A204.1 (cell line): ENCODE data around the gene NKX2-8.

Experiments used
- FAIRE-seq: peaks from 2 replicates; lab custom pipeline; 2012; peaks lifted over from hg19 to GRCh38; lab: Jason Lieb, UNC

NKX2-8 gene

DNA sequence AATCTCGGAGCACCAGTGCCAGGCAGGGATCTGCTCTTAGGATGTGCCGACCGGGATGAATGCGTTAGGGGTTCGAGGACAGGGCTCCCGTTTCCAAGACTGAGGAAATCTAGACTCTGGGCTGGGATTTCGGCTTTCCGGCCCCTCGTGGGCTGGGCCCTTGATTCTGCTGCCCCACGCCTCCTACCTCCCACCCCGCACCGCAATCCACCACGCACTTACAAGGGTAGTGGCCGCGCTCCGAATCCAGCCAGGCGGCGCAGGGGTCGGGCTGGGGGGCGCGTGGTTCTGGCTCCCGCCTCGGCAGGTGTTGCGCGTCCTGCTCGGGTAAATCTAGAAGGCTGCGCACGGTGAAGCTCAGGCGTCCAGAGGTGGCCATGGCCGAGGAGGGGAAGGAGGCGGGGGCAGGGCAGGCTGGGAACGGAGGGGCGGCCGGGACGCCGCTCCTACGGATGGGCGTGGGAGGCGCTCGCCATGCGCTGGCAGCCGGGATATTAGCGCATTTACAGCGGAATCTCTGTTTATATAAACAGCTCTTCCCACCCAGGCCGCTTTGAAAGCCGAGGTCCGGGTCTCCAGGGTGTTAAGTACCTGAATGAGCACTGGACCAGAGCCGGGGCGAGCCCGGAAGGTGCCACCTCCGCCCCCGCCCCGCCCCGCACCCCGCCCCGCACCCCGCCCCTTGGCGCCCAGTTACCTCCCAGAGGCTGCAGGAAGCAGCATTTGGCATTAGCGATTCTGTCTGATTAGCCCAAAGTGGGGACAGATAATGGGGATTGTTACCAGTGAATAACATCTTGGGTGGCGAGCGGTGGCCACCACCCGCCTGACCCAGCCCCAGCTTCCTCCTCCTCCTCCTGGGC lies at the start of gene NKX2-8:
NKX2-8 (minus strand) TSS at position 604 of the 863 bp plus-strand sequence; CDS start at position 379, 225 bp downstream.
- FAIRE-seq = no peak

DNA sequence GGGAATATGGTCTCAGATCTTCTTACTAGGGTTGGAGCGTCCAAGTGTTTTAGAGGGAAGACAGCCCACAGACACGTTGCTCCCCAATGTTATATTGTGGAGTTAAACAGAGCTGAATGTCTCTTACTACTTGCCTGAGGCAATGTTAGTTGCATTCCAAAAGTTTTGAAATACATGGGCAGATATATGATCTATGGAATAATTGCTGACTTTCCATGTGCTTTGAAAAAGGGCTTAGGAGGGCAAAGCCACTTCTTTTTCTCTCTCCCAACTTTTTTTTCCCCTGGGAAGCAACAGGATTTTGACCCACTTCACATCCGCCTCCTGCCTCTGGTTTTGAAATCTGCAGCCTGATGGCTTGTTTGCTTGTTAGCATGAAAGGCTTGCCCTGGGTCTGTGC lies 45.6 kb upstream of the NKX2-8 start:
- FAIRE-seq = no peak

DNA sequence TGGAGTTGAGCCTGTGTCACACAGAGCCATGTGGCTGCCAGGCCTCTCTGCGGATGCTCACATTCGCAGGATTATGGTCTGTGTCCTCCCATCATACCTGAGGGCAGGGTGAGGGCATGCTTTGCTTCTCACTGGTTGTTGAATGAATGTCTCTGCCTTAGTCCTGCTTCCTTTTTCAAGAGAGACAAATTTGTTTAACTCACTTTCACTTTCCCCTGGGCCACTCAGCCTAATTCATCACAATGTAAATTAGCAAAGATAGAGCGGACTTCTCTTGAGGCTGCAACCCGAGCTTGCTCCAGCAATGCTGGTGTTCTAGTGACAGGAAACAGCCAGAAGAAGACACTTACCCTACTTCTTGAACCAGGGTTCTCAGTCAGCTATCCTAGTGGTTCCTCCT lies 43.7 kb upstream of the NKX2-8 start:
- no peak for FAIRE-seq

DNA sequence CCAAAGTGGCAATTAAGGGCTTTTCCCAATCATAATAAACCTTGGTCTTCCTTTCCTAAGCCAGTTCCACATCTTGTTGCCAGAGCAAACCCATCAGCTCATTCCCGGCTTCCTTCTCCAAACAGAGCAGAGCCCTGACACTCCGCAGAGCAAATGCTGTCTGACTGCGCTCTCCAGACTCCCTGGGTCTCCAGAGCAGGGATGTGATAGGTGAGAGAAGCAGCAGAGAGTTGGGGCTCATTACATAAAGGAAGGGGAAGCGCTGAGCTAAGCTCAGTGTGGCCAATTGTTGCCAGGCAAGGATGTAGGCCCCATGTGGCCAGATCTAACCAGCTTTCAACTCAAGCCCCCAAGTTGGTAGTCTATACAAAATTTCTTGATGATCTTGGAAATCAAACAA lies 43.0 kb upstream of the NKX2-8 start:
- no peak for FAIRE-seq

DNA sequence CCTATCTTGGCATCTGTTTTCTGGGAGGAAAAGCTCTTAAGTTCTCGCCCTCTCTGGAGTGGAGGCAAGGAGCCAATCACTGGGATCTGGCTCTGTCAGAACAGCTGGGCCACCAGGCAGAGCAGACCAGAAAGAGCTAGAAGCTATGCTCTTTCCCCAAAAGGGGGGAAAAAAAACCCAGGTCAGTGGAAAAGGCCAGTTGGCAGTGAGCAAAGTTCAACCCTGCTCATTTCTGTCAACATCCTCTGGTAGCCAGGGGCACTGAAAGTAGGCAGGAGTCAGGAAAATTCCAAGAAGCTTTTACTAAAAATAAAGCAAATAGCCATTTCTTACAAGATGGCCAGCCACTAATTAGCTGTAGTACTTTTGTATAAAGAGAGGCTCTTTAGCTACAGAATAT lies 42.6 kb upstream of the NKX2-8 start:
- FAIRE-seq = no peak

DNA sequence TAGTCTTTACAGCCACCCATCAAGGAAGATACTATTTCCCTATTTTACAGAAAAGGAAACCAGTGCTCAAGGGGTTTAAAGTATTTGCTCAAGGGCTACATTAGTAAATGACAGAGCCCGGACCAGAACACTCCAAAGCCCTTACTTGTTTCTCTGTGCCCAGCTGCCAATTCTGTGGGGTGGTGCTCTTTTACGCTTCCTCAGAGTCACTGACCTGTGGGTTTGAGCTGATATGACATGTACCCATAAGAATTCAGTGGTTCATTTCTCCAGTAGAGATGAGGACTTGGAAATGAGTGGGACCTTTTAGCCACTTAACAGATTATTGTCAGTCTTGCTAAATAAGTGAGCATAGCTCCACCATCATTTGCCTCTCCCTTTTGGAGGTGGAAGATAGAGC lies 37.4 kb upstream of the NKX2-8 start:
- no peak for FAIRE-seq

DNA sequence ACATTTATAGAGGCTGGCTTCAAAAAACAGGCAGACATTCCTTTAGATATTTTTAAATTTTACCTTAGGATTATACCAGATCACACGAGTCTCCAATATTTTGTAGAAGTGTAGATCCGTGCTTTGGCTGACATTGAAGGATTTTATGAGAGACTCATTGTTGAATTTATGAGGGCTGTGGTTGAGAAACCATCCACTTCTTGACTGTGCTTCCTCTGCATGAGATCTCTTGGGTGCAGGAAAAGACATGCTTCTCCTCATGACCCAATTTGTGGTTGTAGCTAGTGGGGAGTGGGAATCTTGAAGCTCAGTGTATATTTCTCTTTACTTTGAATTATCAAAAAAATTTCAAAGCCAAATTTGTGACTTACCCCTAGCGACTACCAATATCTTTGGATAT lies 36.7 kb upstream of the NKX2-8 start:
- no peak for FAIRE-seq

DNA sequence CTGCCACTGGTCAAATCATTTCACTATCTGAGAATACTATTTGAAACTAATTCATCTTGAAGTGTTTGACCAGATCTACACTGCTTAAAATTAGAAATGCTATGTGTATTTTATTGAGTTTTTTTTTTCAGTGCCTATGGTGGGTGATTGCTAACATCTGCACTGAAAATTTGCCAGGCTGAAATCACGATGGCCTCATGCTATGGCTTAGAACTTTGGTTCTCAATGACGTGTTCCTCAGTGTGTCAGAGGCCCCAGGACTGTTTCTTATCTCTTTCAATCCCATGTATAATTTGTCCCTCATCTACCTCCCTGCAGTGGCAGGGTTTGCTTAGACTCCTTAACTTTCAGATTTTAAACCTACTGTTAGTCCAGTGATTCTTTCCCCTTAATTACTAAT lies 36.2 kb upstream of the NKX2-8 start:
- no peak for FAIRE-seq

DNA sequence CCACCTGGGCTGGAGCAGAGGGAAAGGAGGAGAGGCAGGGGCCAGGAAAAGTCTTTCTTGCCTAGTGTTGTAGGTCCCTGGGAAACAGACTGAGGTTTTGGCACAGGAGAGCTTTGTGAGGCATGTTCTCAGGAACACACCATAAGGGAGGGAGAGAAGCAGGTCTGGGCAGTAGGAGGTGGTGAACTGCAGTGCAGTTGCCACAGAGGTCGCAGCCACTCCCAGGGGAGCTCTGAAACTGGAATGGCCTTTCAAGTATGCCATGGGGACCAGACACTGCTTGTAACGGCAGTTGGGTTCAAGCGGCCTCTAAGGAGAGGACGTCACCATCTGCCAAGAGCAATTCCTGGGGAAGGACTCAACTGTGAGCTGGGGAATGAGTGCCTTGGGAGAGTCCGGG lies 35.4 kb upstream of the NKX2-8 start:
- FAIRE-seq = no peak

DNA sequence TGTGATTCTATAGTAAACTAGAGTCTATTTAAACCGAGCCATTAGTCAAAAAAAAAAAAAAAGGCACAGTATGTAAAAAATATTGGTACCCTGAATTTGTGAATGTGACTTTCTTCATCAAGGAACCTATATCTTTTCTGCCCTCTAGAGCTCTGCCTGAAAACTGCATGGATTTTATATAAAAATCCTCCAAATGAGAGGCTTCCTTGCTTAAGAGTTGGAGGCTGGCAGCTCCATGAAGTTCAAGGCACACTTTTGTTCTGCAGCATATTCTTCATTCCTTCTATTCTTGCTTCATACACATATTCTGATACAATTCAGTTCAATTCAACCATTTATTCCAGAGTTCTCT lies 23.1 kb upstream of the NKX2-8 start:
- FAIRE-seq = peak; percentile 23

DNA sequence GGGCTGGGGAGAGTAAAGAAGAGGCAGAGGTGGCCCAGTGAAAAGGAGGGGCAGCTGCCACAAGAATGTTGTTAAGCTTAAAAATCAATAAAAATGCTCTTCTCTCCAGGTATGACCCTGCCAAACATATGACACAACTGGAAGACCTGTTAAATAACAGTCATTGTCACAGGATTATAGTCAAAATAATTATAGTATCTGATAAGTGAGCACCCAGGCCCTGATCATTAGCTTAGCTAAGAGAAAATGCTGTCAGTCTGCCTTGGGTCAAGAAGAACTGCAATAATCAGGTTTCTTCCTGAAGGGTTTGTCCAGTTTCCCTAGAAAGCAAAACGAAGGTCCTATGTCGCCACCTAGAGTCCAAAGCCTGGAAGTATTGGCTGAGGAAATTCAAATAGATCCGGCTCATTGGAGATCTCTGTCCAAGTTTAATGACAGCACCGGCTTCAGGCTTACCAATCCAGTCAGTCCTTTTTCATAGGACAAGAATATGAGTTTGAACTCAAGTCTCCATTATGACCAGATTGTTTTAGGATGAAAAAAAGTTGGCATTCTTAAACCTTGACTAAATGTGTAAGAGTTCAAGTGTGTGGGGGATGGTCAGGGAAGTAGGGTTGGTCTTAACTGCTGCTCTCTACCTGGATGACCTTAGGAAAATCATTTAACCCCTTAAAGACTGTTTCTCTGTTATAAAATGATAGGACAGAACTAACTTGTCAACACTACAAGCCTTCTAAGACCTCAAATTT lies 22.5 kb upstream of the NKX2-8 start:
- peak; percentile 95 for FAIRE-seq

DNA sequence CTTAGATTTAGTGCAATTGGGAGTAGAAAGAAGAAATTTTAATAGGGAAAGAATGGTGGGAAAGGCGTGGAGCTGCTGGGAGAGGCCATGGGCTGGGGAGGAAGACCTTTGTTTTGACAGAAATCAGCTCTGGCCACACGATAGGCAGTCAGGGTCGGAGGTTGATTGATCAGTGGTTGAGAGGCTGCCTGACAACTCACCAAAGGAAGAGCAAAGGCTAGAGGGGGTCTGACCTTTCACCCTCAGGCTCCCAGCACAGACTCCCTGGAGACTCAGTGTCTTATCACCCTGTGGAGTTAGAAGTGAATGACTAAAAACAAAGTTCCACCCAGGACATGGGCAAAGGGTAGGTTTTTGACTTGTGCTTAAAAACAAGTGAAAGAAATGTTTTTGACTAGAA lies 18.0 kb upstream of the NKX2-8 start:
- FAIRE-seq = no peak

DNA sequence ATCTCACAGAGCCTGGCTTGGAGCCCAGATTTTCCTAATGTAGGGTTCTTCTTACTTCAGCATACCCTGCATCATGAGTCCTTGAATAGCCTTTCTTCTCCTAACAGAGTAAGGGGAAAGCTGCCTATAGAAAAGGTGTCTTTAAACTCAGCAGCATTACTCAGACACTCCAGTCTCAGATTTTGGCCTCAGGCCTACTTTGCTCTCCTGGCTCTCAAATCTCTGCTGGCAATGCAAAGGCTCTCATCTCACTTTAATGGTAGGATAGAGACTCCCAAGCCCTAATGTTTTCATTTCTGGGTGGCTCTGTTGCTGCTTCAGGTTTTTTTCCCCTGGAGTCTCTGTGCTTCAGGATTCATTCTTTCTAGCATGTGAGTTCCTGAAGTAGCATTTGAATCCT lies 9.1 kb upstream of the NKX2-8 start:
- FAIRE-seq = no peak

DNA sequence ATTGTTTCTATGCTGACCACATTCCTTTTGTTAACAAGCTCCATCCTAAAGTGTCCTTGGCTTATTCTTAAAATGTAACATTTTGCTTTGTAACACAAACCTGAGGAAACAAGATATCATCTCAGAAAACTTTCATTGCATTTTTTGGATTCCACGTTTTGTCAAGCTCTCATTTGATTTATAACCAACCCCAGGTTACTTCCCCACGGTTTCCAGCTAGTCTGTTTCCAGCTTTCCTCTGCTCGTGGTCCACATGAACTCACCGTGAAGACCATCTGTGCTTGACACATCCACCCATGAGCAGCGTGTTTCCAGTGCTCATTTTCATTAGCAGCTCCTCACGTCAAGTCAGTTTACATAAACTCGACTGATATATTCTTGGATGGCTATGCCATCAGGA lies 6.4 kb upstream of the NKX2-8 start:
- FAIRE-seq = no peak

DNA sequence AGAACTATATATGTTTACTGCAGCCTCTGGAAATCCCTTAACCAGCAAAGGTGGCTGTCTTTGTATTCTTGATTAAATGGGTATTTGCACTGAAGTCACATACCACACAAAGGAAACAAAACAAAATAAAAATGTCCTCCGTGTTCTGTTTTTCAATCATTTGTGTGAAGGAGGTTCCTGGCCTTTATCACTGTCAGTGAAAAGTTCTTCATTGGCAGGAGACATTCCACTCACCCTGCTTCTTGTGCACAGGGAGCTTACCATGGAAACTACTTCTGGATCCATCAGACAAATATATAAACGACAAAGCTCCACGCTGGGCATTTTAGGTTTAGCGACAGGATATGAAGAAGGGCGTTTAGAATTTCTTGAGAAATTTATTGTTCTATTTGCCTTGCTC lies 5.7 kb upstream of the NKX2-8 start:
- FAIRE-seq = no peak

DNA sequence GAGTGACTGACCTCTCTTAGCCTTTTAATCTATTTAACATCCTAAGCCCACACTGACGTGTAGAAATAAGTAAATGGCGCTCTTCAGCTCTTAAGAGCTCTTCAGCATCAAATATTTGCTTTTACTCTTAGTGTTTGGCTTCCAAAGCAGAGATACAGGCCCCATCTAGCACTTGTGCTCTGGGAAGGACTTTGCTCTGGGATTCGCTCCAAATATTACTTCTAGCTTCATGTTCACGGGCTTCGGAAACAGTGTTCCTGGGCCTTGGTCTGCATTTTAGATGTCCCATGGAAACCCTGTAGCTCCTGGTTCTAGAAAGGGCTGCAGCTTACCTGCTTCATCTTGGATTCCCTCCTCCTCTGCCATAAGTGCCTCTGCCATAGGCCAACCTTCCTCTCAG lies 2.7 kb upstream of the NKX2-8 start:
- no peak for FAIRE-seq

DNA sequence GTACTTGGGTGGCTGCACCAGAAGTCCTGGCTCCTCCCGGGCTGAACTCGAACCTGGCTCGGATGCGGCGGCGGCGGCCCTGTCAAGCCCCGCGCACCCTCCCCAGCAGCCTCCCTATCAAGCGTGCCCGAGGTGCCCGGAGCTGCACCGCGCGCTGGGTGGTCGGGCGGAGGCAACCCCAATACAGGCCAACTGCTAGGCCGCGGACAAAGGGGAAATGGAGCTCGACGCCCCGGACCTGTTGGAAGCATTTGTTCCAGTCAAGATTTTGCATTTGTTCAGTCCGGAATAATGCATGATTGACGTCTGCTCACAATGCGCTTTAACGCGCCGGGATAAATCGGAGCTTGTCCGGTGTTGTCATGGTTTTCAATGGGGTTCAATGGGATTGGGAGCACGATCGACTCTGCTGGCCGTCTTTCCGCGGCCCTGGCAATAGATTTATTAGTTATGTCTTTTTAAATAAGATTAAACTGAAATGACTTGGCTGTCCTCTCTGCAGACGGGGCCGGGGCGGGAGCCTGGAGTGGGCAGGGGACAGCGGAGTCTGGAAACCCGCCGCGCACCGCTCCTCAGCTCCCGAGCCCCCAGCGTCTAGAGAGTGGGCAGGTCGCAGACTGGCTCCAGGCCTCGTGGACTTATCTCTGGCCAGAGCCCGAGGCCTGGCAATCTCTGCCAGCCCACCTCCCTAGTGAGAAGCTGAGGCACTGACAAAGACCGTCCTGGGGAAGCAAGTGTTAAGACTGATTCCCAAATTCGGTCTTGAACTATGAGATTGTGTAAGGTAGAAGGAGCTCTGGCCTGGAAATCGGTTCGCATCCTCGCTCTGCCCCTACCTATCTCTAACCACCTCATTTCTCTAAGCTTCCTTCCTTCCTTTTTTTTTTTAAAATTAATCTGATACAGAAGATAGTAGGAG lies 1.7 kb upstream of the NKX2-8 start:
- FAIRE-seq = no peak

DNA sequence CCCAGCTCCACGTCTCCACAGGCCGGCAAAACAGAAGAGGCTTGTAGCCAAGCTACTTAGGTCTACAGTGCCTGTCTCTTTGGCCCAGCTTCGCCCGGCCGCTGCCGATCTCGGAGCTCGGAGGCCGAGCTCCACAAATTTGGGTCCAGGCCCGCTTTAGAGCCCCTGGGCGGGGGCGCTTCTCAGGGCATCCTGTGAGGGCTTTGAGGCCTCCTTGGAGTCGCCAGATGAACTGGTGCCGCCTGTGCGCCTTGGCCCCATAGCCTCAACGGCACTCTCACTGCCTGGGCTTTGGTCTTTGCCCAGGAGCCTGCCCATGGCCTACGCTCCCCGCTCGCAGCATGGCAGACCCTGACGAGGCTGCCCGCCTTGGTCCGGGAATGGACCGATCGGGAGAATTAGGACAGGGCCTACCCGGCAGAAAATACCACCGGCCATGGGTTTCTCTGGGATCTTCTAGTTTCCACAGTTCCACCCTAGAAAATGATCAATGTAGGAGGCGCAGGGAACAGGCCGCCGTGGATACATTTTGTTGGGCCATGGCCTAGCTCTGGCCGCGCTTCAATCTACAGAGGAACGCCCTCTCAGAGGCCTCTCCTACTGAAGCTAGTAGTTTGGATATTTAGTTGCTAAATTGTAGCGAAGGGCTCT lies 953 bp upstream of the NKX2-8 start:
- no peak for FAIRE-seq

DNA sequence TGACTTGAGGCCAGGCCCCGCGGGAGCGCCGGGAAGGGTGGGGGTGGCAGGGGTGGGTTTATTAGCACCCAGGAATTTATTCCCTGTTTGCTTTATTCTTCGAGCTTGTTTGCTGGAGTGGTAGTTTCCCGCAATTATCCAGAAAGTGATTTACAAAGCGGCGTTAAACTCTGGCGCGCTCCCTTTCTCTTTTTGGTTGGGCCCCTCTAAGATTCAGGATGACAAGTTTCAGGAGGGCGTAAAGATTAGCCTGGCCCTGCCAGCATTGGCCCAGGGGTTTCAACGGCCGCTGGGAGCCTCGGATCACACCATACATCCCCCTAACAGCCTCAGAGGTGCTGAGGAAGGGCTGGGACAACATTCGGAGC lies 444 bp upstream of the NKX2-8 start:
- no peak for FAIRE-seq

DNA sequence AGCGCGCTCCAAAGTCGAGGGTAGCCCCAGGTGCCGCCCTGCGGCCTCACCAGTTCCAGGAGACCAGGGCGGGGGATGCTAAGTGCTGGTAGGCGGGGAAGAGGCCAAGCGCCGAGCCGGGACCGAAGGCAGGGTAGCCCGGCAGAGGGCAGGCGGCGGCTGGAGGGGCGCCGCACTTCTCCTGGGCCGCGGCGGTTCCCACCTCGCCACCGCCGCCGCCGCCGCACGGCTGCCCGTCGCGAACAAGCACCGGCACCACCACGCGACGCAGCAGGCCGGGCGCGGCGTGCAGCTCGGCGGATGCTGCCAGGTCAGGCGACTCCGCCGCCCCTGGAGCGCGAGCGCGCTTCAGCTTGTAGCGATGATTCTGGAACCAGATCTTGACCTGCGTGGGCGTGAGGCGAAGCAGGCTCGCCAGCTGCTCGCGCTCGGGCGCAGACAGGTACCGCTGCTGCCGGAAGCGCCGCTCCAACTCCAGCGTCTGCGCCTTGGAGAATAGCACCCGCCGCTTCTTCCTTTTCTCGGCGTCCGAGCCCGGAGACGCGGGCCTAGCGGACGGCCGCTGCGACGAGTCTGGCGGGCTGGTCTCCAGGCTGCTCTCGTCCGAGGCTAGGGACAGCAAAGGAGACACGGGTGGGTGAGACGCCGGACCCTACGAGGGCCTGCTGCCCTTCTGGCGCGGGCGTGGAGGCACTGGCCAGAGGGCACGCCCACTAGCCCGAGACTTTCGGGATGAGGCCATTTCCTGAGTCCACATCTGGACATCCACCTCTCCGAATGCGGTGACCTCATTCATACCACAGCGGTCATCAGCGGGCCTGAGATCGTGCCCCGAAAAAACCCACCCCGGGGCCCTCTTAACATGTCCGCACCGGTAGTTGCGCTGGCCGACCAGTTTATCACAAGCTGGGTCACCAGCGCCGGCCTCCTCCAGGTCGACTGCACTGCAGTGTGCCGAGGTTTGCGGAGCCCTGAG lies 1.3 kb downstream of the NKX2-8 start:
- FAIRE-seq = no peak
